Measurements from ENCODE around the gene RIT1.
A peak's percentile ranks its signal among the peaks of the same experiment; 100 is the strongest.

The RIT1 gene

DNA sequence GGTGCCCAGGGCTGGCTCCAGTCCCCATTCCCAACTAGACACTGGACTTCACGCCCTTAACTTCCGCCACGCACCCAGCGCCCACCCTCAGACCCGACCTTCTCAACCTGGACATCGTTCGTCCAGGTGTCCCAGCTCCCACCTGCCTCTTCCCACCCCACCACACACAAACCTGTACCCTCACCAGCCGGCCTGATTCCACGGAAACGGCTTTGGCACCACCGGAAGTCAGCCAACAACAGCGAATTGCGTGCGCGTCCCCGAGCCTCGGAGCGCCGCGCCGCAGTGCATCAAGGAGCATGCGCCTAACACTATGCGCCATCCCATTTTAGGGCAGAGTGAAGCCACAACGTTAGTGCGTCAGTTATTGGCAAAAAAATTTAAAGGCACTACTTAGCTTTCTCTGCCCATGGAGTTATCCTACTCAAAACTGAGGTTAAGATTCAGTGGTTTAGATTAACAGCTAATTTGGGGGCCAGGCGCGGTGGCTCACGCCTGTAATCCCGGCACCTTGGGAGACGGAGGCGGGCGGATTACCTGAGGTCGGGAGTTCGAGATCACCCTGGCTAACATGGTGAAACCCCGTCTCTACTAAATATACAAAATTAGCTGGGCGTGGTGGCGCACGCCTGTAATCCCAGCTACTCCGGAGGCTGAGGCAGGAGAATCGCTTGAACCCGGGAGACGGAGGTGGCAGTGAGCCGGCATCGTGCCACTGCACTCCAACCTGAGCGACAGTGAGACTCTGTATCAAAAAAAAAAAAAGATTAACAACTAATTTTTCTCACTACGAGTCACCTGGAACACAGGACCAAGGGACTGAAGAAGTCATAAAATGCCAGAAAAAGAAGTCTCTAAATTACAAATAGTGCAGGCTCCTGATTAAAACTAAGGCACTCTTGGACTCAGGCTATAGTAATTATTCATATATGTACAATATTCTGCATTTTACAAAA is 53.9 kb downstream of the RIT1 start, which contains the start of gene GON4L:
TSS of gene GON4L (minus strand) at position 240 of the 956 bp plus-strand sequence. CDS start 3,434 bp downstream, outside the sequence.
- peak; percentile 91 for DNase-seq (ENCODE audit: low spot score)

DNA sequence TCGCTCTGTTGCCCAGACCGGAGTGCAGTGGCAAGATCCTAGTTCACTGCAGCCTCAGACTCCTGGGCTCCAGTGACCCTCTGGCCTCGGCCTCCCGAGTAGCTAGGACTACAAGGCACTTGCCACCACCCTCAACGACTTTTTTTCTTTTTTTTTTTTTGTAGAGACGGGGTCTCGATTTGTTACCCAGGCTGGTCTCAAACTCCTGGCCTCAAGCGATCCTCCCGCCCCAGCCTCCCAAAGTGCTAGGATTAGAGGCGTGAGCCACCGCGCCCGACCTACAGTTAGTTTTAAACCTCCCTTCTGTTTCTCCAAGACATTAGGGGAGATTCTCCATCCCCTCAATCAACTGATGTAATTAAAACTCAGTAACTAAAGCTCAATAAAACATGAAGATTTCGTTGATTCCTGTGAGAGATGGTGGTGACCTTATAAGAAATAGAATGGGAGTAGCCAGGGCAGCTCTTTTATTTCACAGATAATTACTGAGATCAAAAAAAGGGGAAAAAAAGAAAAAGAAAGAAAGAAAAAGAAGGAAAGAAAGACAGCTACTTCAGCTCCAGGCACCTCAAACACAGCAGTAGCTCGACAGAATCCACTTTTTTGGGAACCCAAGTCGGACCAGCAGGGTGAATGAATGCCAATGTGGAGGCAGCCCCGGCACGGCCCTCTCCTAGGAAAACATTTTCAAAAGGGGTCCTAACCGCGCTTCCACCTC is 54.7 kb downstream of the RIT1 start:
- DNase-seq (ENCODE audit: low spot score) = no peak

DNA sequence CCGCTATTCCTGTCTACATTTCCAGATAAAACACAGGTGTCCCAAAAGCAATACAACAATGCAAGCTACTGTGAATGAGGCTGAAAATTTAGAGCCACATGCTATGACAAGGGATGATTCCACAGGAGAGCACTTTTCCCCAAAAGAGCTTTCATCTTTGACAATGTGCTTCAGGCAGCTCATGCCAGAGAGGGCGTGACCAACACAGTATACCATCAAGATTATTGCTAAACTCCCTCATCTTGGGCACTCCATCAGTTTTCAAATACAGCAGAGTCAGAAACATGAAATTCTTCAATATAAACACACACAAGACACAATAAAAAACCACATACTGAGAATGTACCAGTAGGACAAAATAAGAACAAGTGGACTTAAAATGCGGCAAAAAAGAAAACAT is 60.8 kb downstream of the RIT1 start:
- DNase-seq (ENCODE audit: low spot score) = no peak

DNA sequence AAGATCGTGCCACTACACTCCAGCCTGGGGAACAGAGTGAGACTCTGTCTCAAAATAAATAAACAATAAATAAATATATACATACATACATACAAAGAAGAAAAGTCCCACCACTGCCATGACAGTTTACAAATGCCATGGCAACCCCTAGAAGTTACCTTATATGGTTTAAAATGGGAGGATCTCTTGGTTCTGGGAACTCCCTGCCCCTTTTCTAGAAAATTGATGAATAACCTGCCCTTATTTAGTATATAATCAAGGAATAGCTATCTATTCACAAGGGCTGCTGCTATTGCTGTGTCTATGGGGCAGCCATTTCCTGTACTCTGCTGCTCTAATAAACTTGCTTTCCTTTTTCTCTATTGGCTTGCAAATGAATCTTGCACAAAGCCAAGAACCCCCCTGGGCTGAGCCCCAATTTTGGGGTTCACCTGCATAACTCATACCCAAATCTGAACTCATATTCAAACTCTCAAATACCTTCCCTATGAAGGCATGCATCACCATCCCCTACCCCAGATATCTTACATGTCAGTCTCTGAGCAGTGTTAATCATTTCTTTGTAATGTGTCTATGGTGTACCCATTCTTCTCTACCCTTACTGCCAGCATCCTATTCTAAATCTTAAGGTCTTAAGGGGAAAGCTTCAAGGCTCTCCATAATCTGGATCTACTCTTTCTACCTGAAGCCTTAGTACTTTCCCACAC is 63.2 kb downstream of the RIT1 start:
- no peak for DNase-seq (ENCODE audit: low spot score)
